ENCODE results near the gene QSOX2. TPM values are rescaled to one million over a fixed set of nuclear protein-coding genes. Genes with fewer than 3 reads are reported as not detected.

Gene QSOX2
- total RNA-seq, 6 experiments from 2014 or later, result 2.9 to 8.7 (median 6.4) TPM

GRCh38 chr9:136285501-136286358 lies 40.1 kb upstream of the QSOX2 start:
- H3K36me3 ChIP-seq, result no peaks in the 10 kb centered on the region
- H3K27me3 ChIP-seq, result no peaks in the 10 kb centered on the region
- DNase-seq, result peak in 1 of 3 donors; percentile 18
- WGBS (ENCODE audit: insufficient coverage, low coverage, low lambda C conversion rate, missing lambda C conversion rate), result 40% methylated on average over 1 of the region's 28 CpGs
- H3K27ac ChIP-seq, result no peak overlapping the region
- no peak for TF ChIP-seq POLR2A (IDR thresholded peaks at IDR 0.05)
- TF ChIP-seq CTCF (IDR thresholded peaks at IDR 0.05), result no peak
- no peaks in the 10 kb centered on the region for H3K9me3 ChIP-seq
- intact Hi-C loops (cut with DNase I), result no loop called here
- no peak for ATAC-seq
- peaks cover 0 to 5% (median 2%) of the 10 kb centered on the region in 4 donors for H3K4me1 ChIP-seq
- no peak overlapping the region for H3K4me3 ChIP-seq

DNA sequence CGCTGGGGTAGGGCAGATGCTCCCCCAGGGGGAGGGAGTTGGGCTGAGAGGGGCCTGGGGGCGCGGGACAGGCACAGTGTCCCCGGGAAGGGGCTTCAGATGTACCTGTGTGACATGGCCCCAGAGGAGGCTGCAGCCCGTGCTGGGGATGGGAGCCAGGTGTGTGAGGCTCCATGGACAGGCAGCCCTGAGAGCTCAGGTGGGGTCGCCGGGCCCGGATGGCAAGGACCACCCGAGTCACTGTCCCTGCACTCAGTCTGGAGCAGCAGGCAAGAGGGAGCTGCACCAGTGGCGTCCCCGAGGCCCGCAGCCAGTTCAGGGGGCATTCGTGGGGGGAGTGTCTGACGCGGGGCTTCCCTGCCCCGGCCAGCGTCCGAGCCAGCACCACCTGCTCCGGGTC lies 39.3 kb upstream of the QSOX2 start:
- H3K9me3 ChIP-seq, result no peaks in the 10 kb centered on the region
- no peaks in the 10 kb centered on the region for H3K27me3 ChIP-seq
- H3K4me1 ChIP-seq, result peaks cover 0 to 5% (median 2%) of the 10 kb centered on the region in 4 donors
- intact Hi-C loops (cut with DNase I), result no loop called here
- WGBS (ENCODE audit: insufficient coverage, low coverage, low lambda C conversion rate, missing lambda C conversion rate), result no CpG with 5 or more reads among the region's 19 CpGs
- ATAC-seq (no peak), DNase-seq (peak in 1 of 3 donors; percentile 15)
- TF ChIP-seq CTCF (IDR thresholded peaks at IDR 0.05), result no peak
- no peak for TF ChIP-seq POLR2A (IDR thresholded peaks at IDR 0.05)
- H3K27ac ChIP-seq, result no peak overlapping the region
- H3K36me3 ChIP-seq, result no peaks in the 10 kb centered on the region
- no peak overlapping the region for H3K4me3 ChIP-seq

DNA sequence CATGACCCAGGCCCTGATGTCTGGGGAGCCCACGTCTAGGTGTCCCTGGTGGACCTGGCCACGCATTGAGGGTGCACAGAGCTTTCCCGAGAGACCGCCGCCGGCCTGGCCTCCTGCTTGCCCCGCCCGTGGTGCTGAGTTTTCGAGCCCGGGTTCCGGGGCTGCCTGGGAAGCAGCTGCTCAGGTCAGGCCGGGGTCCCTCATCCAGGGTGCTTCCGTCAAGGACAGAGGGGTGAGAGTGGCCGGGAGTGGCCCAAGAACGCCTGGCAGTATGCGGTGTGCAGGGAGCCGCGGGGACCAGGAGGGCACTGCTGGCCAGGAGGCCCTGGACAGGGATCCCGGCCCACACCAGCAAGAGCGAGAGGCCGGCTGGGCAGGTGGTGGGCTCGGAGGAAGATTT lies 38.7 kb upstream of the QSOX2 start:
- no peaks in the 10 kb centered on the region for H3K36me3 ChIP-seq
- no peak overlapping the region for H3K4me3 ChIP-seq
- H3K27ac ChIP-seq, result no peak overlapping the region
- H3K4me1 ChIP-seq, result peaks cover 0 to 5% (median 2%) of the 10 kb centered on the region in 4 donors
- intact Hi-C loops (cut with DNase I), result no loop called here
- no peaks in the 10 kb centered on the region for H3K27me3 ChIP-seq
- TF ChIP-seq POLR2A (IDR thresholded peaks at IDR 0.05) (no peak), CTCF (IDR thresholded peaks at IDR 0.05) (no peak)
- no peak for ATAC-seq
- H3K9me3 ChIP-seq, result no peaks in the 10 kb centered on the region
- DNase-seq, result no peak
- no CpG with 5 or more reads among the region's 22 CpGs for WGBS (ENCODE audit: insufficient coverage, low coverage, low lambda C conversion rate, missing lambda C conversion rate)

DNA sequence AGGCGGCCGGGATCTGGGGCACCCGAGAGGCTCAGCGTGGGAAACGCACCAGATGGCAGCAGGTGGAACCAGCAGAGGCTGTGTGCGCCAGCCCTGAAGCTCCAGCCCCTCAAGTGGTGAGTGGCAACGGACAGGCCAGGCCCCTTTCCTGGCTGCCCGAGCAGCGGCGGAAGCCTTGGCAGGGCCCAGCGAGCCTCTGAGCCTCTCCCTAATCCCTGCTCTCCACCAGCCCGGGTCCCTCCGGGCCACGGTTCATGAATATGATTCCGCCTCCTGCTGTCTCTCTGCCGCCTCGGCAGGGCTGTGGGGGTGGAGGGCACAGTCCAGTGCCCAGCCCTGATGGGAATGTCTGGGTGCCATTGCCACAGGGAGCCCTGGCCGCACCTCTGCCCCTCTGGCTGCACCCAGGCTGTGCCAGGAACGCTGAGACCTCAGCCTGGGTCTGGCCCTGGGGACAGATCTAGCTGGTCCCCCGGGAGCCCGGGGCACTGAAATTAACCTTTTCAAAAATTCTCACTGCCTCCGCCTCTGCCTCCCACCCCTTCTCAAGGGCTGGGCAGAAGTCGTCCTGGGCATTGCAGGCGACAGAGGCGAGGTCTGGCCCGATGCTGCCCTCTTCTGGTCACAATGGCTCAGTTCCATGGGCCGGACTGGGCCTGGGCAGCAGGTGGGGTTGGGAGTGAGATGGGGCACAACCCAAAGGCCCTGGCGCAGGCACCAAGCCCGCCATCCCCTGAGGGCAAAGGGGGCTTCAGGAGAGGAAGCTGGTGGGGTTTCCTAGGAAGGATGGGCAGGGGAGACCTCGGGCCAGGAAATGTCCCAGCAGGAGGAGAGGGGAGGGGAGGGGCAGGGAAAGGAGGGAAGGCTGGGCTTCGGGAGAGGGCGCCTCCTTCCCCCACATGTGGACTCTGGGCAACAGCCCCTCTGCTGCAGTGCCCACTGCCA lies 38.0 kb upstream of the QSOX2 start:
- Histone ChIP-seq H3K36me3 (no peaks in the 10 kb centered on the region), H3K4me3 (peak overlapping the region in 2 of 3 donors; percentile 10 to 21), H3K27ac (no peak overlapping the region), H3K4me1 (peaks cover 0 to 5% (median 2%) of the 10 kb centered on the region in 4 donors), H3K9me3 (no peaks in the 10 kb centered on the region), H3K27me3 (no peaks in the 10 kb centered on the region)
- ATAC-seq (peak; percentile 89 to 96 (median 92)), DNase-seq (peak; percentile 81)
- intact Hi-C loops (cut with DNase I), result no loop called here
- WGBS (ENCODE audit: insufficient coverage, low coverage, low lambda C conversion rate, missing lambda C conversion rate), result 17% methylated on average over 23 of the region's 32 CpGs
- TF ChIP-seq POLR2A (IDR thresholded peaks at IDR 0.05) (peak; percentile 22), CTCF (IDR thresholded peaks at IDR 0.05) (peak; percentile 81 to 90 (median 89))

All from right lobe of liver (tissue), 6 donors.